Liver (tissue), 9 donors: ENCODE measurements around the gene KRT25. TPM values are rescaled to one million over a fixed set of nuclear protein-coding genes. Genes with fewer than 3 reads are reported as not detected.

ENCODE experiments used
- DNase-seq: peaks from one replicate; pipeline ENCODE4 v3.0.0-alpha.2; 2017; ENCODE audit warnings: low spot score
- H3K27ac ChIP-seq, 2 donors: one replicate each; pipeline ENCODE4 v1.7.0; 2013; ENCODE audit warnings: inconsistent platforms in 2 of 2, low read length in 2 of 2, control low read depth in 1 of 2, low read depth in 1 of 2, mild to moderate bottlenecking in 1 of 2
- H3K27me3 ChIP-seq, 4 donors: one replicate each; pipeline versions ENCODE4 v1.6.1 to v1.7.0; 2013; ENCODE audit warnings: low read length in 3 of 4, inconsistent platforms in 1 of 4, mild to moderate bottlenecking in 1 of 4, moderate library complexity in 1 of 4; ENCODE audit not compliant: control insufficient read depth in 4 of 4, insufficient read depth in 4 of 4
- H3K36me3 ChIP-seq, 4 donors: one replicate each; pipeline versions ENCODE4 v1.6.1 to v1.7.0; 2013; ENCODE audit warnings: low read length in 3 of 4, mild to moderate bottlenecking in 3 of 4, low read depth in 1 of 4, moderate library complexity in 1 of 4; ENCODE audit not compliant: control insufficient read depth in 4 of 4, insufficient read depth in 3 of 4
- H3K4me1 ChIP-seq, 4 donors: one replicate each; pipeline versions ENCODE4 v1.6.1 to v1.7.0; 2013; ENCODE audit warnings: low read length in 3 of 4, mild to moderate bottlenecking in 3 of 4, moderate library complexity in 1 of 4; ENCODE audit not compliant: control insufficient read depth in 4 of 4, insufficient read depth in 4 of 4
- H3K4me3 ChIP-seq, 3 donors: one replicate each; pipeline versions ENCODE4 v1.6.1 to v1.7.0; 2013; ENCODE audit warnings: low read length in 3 of 3, control low read depth in 1 of 3, low read depth in 1 of 3, mild to moderate bottlenecking in 1 of 3
- H3K9ac ChIP-seq, 2 donors: one replicate each; pipeline ENCODE4 v1.7.0; 2013; ENCODE audit warnings: low read length in 2 of 2, mild to moderate bottlenecking in 2 of 2, moderate library complexity in 2 of 2, control low read depth in 1 of 2, low read depth in 1 of 2
- H3K9me3 ChIP-seq, 4 donors: one replicate each; pipeline versions ENCODE4 v1.6.1 to v1.7.0; 2013; ENCODE audit warnings: low read length in 3 of 4; ENCODE audit not compliant: control insufficient read depth in 4 of 4
- EGR1 ChIP-seq, 2 donors: IDR thresholded peaks; 2 replicates each; pipeline ENCODE4 v1.6.1; 2016 to 2018; ENCODE audit warnings: antibody characterized with exemption in 2 of 2, low read depth in 2 of 2
- FOXA1 ChIP-seq: IDR thresholded peaks from 2 replicates; pipeline ENCODE4 v1.6.1; 2016; ENCODE audit warnings: antibody characterized with exemption
- GABPA ChIP-seq, 2 donors: IDR thresholded peaks in 1 of 2; conservative IDR thresholded peaks in 1 of 2; 2 replicates each; pipeline ENCODE4 v1.6.1; 2016; ENCODE audit warnings: antibody characterized with exemption in 2 of 2, mild to moderate bottlenecking in 1 of 2, moderate library complexity in 1 of 2
- HNF4G ChIP-seq: IDR thresholded peaks from 2 replicates; pipeline ENCODE4 v1.6.1; 2016; ENCODE audit warnings: antibody characterized with exemption
- JUND ChIP-seq, 2 donors: IDR thresholded peaks; 2 replicates each; pipeline ENCODE4 v1.6.1; 2016; ENCODE audit warnings: antibody characterized with exemption in 2 of 2
- NR2F2 ChIP-seq: IDR thresholded peaks from 2 replicates; pipeline ENCODE4 v1.6.1; 2016; ENCODE audit warnings: antibody characterized with exemption
- RAD21 ChIP-seq, 2 donors: IDR thresholded peaks; 2 replicates each; pipeline ENCODE4 v1.6.1; 2016; ENCODE audit warnings: antibody characterized with exemption in 2 of 2, mild to moderate bottlenecking in 2 of 2
- RXRA ChIP-seq, 2 donors: IDR thresholded peaks; 2 replicates each; pipeline ENCODE4 v1.6.1; 2017 to 2018; ENCODE audit warnings: antibody characterized with exemption in 2 of 2, mild to moderate bottlenecking in 1 of 2
- TAF1 ChIP-seq: conservative IDR thresholded peaks from 2 replicates; pipeline ENCODE4 v1.6.1; 2016; ENCODE audit warnings: antibody characterized with exemption, mild to moderate bottlenecking
- YY1 ChIP-seq: IDR thresholded peaks from 2 replicates; pipeline ENCODE4 v1.6.1; 2016; ENCODE audit warnings: antibody characterized with exemption, mild to moderate bottlenecking
- WGBS: extraction: QIAGEN DNeasy Blood & Tissue Kit; methylation state at CpG from one replicate; pipeline ENCODE4 v1.1.7; 2013; 5-methylcytosine and 5-hydroxymethylcytosine counted together
- polyA plus RNA-seq, 2 donors: library from polyadenylated mRNA; stranded (reverse) in 1 of 2; unstranded in 1 of 2; fragments of 200-250 nt in 1 of 2; fragments of >200 nt in 1 of 2; fragmentation: Nextera tagmentation in 1 of 2; extraction: Ambion mirVana in 1 of 2; gene quantifications; one replicate each; pipeline versions ENCODE4 v1.2.1 to v1.2.3, GENCODE V29; 2013 to 2015
- total RNA-seq, 2 donors: library from RNA; depleted of rRNA; stranded (reverse); fragments of >200 nt; gene quantifications; one replicate each; pipeline ENCODE4 v1.2.3, GENCODE V29; 2014
- TF ChIP-seq, protein P1 (sequence below): IDR thresholded peaks from 2 replicates; pipeline ENCODE4 v1.6.1; 2016; ENCODE audit warnings: antibody characterized with exemption
- TF ChIP-seq, protein P2 (sequence below): IDR thresholded peaks from 2 replicates; pipeline ENCODE4 v1.6.1; 2016; ENCODE audit warnings: antibody characterized with exemption, mild to moderate bottlenecking
- TF ChIP-seq, protein P3 (sequence below): fragments of 150-350 bp; IDR thresholded peaks from 2 replicates; pipeline ENCODE4 v1.5.1; 2017; ENCODE audit warnings: improper control_type of control experiment, low read depth, low read length; ENCODE audit not compliant: missing input control
- TF ChIP-seq, protein P4 (sequence below): IDR thresholded peaks from 2 replicates; pipeline ENCODE4 v1.6.1; 2016; ENCODE audit warnings: antibody characterized with exemption
- donor health status: healthy.
- donor health status: healthy.
- donor health status: healthy.
- donor health status: healthy.
- donor health status: healthy.

The KRT25 gene
- total and polyA plus RNA-seq, 4 donors, result not detected

DNA sequence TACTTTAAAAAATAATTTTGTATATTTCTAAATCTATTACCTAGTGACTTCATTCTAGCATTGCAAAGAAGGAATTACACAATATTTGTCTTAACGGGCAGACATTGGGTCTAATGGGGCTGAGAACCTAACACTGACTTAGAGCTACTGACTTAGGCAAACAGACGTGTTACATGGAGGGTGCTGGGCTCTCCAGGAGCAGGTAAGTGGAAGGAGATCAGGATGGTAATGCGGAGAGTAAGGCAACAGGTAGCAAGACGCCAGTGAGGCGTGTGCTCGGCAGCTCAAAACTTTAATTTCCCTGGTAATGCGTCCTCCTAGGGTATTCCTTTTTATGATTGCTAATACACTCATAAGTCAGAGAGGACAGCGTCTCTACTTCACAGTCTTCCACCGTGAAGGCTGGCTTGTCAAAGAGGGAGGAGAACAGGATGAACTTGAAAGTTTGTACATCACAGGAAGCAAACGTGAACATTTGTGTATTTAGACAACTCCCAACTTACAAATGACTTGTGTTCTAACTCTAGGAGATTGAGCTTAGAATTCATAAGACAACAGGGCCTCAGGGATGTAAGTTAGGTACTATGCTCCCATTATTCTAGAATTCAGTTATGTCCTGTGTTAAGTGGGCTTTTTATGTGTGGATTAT is 40.0 kb upstream of the KRT25 start:
- H3K9me3 ChIP-seq, result no peaks in the 10 kb centered on the region
- H3K4me3 ChIP-seq, result no peak overlapping the region
- 70% methylated on average over 10 of the region's 10 CpGs for whole genome bisulfite sequencing
- no peak for DNase-seq
- TF ChIP-seq NR2F2 (no peak), GABPA (IDR thresholded peaks at IDR 0.05 in 1 of 2, conservative IDR thresholded peaks at IDR 0.05 in 1 of 2) (no peak), FOXA1 (no peak), JUND (IDR thresholded peaks at IDR 0.05) (no peak), HNF4G (no peak), RXRA (IDR thresholded peaks at IDR 0.05) (no peak), EGR1 (IDR thresholded peaks at IDR 0.05; ENCODE audit: low read depth in 2 of 2) (no peak), RAD21 (IDR thresholded peaks at IDR 0.05) (no peak)
- TF ChIP-seq, protein P1, sequence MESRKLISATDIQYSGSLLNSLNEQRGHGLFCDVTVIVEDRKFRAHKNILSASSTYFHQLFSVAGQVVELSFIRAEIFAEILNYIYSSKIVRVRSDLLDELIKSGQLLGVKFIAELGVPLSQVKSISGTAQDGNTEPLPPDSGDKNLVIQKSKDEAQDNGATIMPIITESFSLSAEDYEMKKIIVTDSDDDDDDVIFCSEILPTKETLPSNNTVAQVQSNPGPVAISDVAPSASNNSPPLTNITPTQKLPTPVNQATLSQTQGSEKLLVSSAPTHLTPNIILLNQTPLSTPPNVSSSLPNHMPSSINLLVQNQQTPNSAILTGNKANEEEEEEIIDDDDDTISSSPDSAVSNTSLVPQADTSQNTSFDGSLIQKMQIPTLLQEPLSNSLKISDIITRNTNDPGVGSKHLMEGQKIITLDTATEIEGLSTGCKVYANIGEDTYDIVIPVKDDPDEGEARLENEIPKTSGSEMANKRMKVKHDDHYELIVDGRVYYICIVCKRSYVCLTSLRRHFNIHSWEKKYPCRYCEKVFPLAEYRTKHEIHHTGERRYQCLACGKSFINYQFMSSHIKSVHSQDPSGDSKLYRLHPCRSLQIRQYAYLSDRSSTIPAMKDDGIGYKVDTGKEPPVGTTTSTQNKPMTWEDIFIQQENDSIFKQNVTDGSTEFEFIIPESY, result no peak
- TF ChIP-seq, protein P2, sequence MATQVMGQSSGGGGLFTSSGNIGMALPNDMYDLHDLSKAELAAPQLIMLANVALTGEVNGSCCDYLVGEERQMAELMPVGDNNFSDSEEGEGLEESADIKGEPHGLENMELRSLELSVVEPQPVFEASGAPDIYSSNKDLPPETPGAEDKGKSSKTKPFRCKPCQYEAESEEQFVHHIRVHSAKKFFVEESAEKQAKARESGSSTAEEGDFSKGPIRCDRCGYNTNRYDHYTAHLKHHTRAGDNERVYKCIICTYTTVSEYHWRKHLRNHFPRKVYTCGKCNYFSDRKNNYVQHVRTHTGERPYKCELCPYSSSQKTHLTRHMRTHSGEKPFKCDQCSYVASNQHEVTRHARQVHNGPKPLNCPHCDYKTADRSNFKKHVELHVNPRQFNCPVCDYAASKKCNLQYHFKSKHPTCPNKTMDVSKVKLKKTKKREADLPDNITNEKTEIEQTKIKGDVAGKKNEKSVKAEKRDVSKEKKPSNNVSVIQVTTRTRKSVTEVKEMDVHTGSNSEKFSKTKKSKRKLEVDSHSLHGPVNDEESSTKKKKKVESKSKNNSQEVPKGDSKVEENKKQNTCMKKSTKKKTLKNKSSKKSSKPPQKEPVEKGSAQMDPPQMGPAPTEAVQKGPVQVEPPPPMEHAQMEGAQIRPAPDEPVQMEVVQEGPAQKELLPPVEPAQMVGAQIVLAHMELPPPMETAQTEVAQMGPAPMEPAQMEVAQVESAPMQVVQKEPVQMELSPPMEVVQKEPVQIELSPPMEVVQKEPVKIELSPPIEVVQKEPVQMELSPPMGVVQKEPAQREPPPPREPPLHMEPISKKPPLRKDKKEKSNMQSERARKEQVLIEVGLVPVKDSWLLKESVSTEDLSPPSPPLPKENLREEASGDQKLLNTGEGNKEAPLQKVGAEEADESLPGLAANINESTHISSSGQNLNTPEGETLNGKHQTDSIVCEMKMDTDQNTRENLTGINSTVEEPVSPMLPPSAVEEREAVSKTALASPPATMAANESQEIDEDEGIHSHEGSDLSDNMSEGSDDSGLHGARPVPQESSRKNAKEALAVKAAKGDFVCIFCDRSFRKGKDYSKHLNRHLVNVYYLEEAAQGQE, result no peak
- TF ChIP-seq, protein P3, sequence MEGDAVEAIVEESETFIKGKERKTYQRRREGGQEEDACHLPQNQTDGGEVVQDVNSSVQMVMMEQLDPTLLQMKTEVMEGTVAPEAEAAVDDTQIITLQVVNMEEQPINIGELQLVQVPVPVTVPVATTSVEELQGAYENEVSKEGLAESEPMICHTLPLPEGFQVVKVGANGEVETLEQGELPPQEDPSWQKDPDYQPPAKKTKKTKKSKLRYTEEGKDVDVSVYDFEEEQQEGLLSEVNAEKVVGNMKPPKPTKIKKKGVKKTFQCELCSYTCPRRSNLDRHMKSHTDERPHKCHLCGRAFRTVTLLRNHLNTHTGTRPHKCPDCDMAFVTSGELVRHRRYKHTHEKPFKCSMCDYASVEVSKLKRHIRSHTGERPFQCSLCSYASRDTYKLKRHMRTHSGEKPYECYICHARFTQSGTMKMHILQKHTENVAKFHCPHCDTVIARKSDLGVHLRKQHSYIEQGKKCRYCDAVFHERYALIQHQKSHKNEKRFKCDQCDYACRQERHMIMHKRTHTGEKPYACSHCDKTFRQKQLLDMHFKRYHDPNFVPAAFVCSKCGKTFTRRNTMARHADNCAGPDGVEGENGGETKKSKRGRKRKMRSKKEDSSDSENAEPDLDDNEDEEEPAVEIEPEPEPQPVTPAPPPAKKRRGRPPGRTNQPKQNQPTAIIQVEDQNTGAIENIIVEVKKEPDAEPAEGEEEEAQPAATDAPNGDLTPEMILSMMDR, result no peak
- TF ChIP-seq, protein P4, sequence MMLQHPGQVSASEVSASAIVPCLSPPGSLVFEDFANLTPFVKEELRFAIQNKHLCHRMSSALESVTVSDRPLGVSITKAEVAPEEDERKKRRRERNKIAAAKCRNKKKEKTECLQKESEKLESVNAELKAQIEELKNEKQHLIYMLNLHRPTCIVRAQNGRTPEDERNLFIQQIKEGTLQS, result no peak
- no peaks in the 10 kb centered on the region for H3K36me3 ChIP-seq
- H3K9ac ChIP-seq, result no peak overlapping the region
- peaks cover 0 to 4% (median 0%) of the 10 kb centered on the region in 4 donors for H3K27me3 ChIP-seq
- no peak overlapping the region for H3K27ac ChIP-seq
- H3K4me1 ChIP-seq, result no peaks in the 10 kb centered on the region

DNA sequence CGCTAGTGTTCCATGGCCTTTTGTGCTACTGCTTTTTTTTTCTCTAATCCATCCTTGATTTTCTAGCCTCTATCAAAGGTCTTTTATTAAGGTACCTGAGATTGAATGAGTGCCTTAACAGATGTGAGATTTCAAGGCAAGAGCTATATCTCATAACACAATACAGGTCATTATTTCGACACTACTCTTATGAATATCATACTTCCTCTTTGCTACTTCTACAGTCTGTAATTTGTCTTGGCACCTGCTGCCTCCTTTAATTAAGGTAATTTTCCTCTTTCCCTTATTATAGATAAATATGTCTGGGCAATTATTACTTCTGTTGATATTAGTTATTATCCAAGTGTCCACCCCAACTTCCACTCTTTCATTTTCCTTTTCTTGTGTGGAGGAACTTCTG is 39.3 kb upstream of the KRT25 start:
- H3K27me3 ChIP-seq, result peaks cover 0 to 4% (median 0%) of the 10 kb centered on the region in 4 donors
- 85% methylated on average over 2 of the region's 2 CpGs for WGBS

More for the DNA sequence above, 39.3 kb upstream of the KRT25 start:
- H3K9me3 ChIP-seq, result no peaks in the 10 kb centered on the region
- no peak overlapping the region for H3K9ac ChIP-seq
- no peak for DNase-seq
- H3K4me3 ChIP-seq, result no peak overlapping the region
- no peak overlapping the region for H3K27ac ChIP-seq
- H3K36me3 ChIP-seq, result no peaks in the 10 kb centered on the region
- TF ChIP-seq RAD21 (IDR thresholded peaks at IDR 0.05), result no peak
- no peak for TF ChIP-seq TAF1
- TF ChIP-seq HNF4G, result no peak
- no peak for TF ChIP-seq NR2F2
- TF ChIP-seq RXRA (IDR thresholded peaks at IDR 0.05), result no peak
- no peak for TF ChIP-seq FOXA1
- no peak for TF ChIP-seq JUND (IDR thresholded peaks at IDR 0.05)
- no peak for TF ChIP-seq GABPA (IDR thresholded peaks at IDR 0.05 in 1 of 2, conservative IDR thresholded peaks at IDR 0.05 in 1 of 2)
- TF ChIP-seq, protein P1, result no peak
- TF ChIP-seq, protein P4, result no peak
- TF ChIP-seq YY1, result no peak
- TF ChIP-seq EGR1 (IDR thresholded peaks at IDR 0.05; ENCODE audit: low read depth in 2 of 2), result no peak
- no peaks in the 10 kb centered on the region for H3K4me1 ChIP-seq
